DND-41 (cell line): ENCODE measurements around the gene DCC.

Experiments used
- CTCF ChIP-seq: IDR thresholded peaks from 2 replicates; pipeline ENCODE4 v1.5.1; 2012; ENCODE audit warnings: borderline replicate concordance, low read length, moderate library complexity, mild to moderate bottlenecking; ENCODE audit not compliant: poor library complexity, severe bottlenecking; ENCODE audit errors: extremely low read depth
- EZH2 ChIP-seq: IDR thresholded peaks from 3 replicates; pipeline ENCODE4 v1.6.1; 2012; ENCODE audit warnings: borderline replicate concordance, low read depth, mild to moderate bottlenecking, moderate library complexity, low read length, inconsistent platforms; ENCODE audit not compliant: severe bottlenecking

DNA sequence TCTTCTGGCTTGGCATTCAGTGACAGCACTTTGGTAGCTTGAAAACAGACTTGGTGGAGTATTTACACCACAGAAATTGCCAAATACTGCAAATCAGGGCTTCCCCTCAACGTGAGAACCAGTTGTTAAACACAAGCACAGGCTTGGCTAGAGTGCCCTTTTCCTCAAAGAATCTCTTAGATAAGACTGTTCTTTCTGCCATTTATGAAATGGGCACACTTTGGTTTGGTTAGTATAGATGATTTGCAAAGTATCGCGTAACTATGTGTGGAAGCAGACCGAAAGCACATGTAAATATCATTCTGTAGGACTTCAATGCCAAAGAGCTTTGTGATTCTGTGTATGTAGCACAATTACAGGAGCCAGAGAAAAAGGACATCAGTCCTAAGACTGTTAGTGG is 308.2 kb downstream of the DCC start:
- TF ChIP-seq CTCF (no peak), EZH2 (no peak)
